SK-N-MC (cell line): ENCODE data around the gene TRPV6.

Source experiments
- EZH2 ChIP-seq: fragments of 200-600 bp; sonication (generic); IDR thresholded peaks from one replicate; pipeline ENCODE4 v1.6.1; 2017; ENCODE audit warnings: antibody characterized with exemption
- FOXP2 ChIP-seq: optimal IDR thresholded peaks from 2 replicates; pipeline ENCODE3; 2011; ENCODE audit warnings: mild to moderate bottlenecking, moderate library complexity; ENCODE audit not compliant: insufficient read depth; ENCODE audit errors: extremely low read length, control extremely low read depth
- POLR2AphosphoS5 ChIP-seq: IDR thresholded peaks from 2 replicates; pipeline ENCODE4 v1.6.1; 2012; ENCODE audit warnings: mild to moderate bottlenecking, low read depth, low read length, borderline replicate concordance

DNA sequence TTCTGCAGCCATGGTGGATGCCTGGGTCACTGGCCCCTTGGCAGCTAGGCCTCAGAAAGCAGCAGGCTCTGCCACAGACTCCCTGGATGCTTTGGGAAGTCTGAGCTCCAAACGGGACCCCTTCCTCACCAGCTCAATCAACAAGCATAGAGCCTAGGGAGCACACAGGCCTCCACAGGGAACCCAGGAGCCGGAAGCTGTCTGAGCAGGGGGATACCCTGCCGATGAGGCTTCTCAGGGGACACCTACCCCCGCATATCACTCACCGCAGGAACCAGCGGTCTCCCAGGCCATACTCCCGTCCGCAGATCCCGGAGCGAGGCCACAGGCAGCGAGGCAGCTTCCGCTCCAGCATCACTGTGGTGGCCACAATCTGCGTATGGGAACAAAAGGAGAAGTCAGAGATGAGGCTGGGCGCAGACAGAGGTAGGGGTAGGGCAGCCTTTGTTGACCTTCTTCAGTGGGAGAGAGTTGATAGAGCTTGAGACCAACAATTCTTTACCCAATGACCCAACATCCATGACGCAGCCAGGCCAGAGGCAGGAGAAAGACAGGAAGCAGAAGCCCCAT, 13.4 kb downstream of the TRPV6 start:
- TF ChIP-seq EZH2 (no peak), POLR2AphosphoS5 (no peak), FOXP2 (no peak)
